KBM-7 (cell line): ENCODE data around the gene NWD2.

ENCODE experiments used
- DNase-seq: peaks from one replicate; pipeline ENCODE4 v3.0.0-alpha.2; 2015
- in situ Hi-C: fragments of 300-500 bp; cut with MboI; formaldehyde crosslinking; loops from 2 replicates; pipeline ENCODE4 v1.14.3; 2020; ENCODE audit warnings: low sequenced_read_pairs, low pct_unique_long_range_greater_than_20kb, mixed read lengths

NWD2 gene

DNA sequence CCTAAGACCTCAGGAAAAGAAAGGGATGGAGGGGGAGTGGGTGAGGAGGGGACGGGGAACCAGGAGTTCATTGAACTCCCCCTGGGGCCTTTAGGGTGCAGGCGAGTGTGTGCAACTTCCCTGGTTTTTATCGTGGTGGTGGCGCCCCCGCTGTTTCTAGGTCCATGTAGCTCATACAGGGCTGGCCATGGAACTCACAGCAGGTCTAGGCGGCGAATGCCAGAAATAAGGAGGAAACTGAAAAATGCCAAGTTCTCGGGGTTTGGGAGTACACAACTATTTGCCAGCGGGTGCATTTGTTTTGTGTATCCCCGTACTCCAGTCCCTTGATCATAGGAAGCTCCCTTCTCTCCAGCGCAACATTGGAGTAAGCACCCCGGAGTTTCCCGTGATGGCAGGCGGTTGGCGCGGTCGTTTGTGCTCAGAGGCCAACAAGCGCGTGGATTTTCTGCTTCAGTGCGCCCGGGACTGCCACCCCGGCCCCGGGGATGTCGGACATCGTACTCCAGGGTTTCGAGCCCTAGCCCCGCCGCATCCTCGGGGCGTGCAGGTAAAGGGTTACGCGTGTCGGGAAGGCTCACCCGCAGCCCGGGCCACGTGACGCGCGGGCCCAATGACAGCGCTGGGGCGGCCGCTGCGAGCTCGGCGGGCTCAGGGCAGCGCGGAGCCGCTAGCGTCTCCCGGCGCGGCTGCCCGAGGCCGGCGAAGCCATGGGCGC lies 208.9 kb downstream of the NWD2 start:
- in situ Hi-C loops = no loop called here
- DNase-seq = peak; percentile 32

DNA sequence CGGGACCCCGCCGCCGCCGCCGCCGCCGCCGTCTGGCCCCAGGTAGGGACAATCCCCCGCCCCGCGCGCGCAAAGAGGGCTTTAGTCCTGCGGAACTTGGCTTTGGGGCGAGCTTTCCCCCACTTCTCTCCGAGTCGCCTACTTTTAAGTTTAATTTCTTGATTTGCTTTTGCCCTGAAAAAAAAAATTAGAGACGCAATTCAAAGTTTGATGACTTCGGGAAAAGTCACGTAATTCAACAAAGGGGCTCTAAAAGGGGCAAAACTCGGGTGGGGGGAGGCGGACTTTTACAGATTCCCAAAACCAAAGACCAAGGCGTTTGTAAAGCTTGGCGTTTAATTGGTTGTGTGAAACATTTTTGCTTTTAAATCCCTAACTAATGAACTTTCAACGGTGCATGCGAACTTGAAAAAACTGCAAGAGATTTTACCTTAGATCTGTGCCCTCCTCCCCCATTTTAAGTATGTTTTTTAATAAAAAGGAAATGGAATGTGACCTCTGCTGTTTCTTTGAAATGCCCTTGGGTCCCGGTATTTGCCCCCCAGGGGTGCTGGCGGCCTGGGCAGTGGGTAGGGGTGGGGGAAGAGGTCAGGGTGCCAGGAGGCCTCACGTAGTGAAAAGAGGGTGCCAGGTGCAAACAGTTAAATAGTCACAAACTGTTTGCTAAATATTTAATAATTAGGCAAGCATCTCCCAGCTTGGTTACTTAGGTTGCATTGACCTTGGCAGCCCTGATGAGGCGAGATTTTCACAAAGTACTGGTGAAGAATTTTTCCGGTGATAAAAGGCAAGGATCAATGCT lies 209.7 kb downstream of the NWD2 start:
- in situ Hi-C loops = no loop called here
- no peak for DNase-seq

- in situ Hi-C loops = no loop called here
These were observed 211.0 kb downstream of the NWD2 start for GRCh38 chr4:37455301-37456131.

DNA sequence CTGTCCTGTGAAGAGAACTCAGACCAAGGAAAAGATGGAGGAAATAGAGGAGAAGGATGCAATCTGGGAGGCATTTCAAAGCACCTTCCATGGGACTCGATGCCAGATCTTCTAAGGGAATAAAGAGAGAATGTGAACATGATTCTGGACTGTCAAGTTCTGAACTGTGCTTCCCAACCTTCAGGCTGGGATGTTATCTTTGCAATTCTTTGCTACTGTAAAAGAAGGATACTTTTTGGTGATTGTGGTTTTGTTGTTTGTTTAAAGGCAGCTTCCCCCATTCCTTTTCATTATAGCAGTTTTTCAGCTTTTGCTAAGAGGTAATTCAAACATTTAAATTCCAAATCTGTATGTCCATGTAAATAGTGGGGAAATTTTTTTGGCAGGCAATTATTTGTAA lies 217.3 kb downstream of the NWD2 start:
- no peak for DNase-seq
- in situ Hi-C loops = no loop called here

More at GRCh38 chr4:37455301-37456131, 211.0 kb downstream of the NWD2 start:
- no peak for DNase-seq

GRCh38 chr4:37463033-37463856 lies 218.7 kb downstream of the NWD2 start:
- DNase-seq = no peak
- in situ Hi-C loops = no loop called here

- no peak for DNase-seq
- in situ Hi-C loops = no loop called here
These were observed 220.0 kb downstream of the NWD2 start for GRCh38 chr4:37464373-37465128.

DNA sequence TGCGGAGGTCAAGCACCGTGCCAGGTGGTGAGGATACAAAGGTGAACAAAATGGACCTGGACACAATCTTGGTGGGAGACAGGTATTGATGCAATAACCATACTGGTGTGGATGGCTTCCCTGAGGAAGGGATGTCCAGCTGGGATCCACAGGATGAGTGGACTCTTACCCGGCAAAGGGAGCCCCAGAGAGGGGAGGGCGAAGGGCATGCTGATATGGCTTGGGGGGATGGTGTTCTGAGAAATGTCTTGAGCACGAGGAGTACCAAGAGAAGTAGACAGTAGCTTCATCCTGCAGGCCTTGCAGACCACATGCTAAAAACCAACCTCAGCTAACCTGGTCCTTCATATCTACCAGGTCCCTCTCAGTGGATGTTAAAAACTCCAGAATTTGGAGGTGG lies 220.8 kb downstream of the NWD2 start:
- in situ Hi-C loops = no loop called here

GRCh38 chr4:37465845-37466244 lies 221.3 kb downstream of the NWD2 start:
- DNase-seq = no peak
- in situ Hi-C loops = no loop called here

More for the DNA sequence above, 220.8 kb downstream of the NWD2 start:
- no peak for DNase-seq

DNA sequence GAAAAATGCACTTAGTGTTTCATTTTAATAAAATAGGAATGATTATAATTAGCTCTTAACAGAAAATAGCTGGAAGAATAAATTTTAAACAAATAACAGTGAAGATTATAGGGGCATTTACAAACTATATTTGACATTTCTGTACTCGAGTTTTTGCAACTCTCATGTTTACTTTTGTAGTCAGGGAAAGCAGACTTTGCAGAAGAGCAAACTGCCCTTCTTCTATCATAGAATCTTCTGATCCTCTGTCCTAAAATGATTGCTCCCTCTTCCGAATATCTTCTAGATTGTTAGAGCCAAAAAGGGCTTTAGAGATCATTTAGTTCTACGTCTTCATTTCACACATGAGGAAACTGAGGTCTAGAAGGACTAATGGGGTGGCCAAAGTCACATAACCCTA lies 222.7 kb downstream of the NWD2 start:
- no peak for DNase-seq
- in situ Hi-C loops = no loop called here

- no peak for DNase-seq
- in situ Hi-C loops = no loop called here
These were observed 223.3 kb downstream of the NWD2 start for GRCh38 chr4:37467824-37468223.

GRCh38 chr4:37469286-37469685 lies 224.7 kb downstream of the NWD2 start:
- no peak for DNase-seq
- in situ Hi-C loops = no loop called here

DNA sequence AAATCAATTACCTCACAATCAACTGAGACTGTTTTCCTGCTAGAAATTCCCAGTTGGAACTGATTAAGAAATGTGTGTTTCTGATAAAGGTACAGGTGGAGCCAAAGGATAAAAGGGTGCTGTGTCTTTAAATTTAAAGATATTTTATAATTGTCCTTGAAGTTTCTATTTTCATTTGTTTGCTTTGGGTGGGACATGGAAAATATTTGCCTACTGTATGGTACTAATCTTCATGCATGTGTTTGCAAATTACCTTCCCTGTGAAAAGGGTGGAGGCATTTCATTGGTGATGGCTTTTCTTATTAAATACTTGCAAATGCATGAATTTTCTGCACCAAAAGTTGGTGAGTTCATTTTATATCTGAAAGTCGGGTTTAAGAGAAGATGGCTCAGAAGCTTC lies 225.7 kb downstream of the NWD2 start:
- in situ Hi-C loops = no loop called here
- DNase-seq = no peak

DNA sequence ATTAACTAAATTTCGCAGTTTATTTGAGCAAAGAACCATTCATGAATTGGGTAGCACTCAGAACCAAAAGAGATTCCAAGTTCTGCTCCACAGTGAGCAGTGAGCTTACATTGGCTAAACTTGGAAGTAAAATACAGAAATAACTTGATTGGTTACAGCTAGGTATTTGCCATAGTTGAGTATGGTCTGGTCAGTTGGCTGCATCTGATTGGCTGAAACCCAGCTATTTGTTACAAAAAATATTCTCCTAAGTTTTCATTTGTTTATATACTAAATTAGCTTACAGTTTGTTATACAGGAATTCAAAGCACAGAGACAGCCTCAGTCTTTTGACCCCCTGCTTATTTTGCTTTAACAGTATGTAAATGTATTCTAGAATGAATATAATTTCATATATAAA lies 226.6 kb downstream of the NWD2 start:
- in situ Hi-C loops = no loop called here
- no peak for DNase-seq

GRCh38 chr4:37471971-37472370 lies 227.4 kb downstream of the NWD2 start:
- DNase-seq = peak; percentile 32

GRCh38 chr4:37473807-37474206 lies 229.3 kb downstream of the NWD2 start:
- DNase-seq = no peak
- in situ Hi-C loops = no loop called here

More at GRCh38 chr4:37471971-37472370, 227.4 kb downstream of the NWD2 start:
- in situ Hi-C loops = no loop called here

DNA sequence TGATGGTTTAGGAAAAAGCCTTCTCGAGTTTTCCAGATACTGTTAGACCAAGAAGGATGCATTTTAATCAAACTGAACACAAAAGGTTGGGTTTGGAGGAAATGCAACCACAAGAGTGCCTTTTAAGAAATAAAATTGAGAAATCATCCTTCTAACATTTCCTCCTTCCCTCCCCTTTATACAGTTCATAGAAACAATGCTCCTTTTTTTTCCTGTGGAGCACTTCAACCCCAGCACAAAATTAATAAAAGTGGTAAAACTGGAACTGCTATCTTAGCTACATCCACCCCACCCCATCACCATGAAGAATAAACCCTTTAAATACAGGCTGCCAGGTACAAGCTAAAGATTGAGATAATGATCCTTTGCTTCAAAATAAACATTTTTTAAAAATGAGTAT lies 230.5 kb downstream of the NWD2 start:
- no peak for DNase-seq

GRCh38 chr4:37475776-37476175 lies 231.2 kb downstream of the NWD2 start:
- no peak for DNase-seq
- in situ Hi-C loops = no loop called here

More for the DNA sequence above, 230.5 kb downstream of the NWD2 start:
- in situ Hi-C loops = no loop called here

GRCh38 chr4:37476256-37476655 lies 231.7 kb downstream of the NWD2 start:
- no peak for DNase-seq
- in situ Hi-C loops = no loop called here
